Duodenal mucosa (tissue), 2 donors: Measurements from ENCODE around the gene FBXL14.

Experiments used
- H3K27ac ChIP-seq: one replicate; pipeline ENCODE4 v1.7.0; 2013; ENCODE audit warnings: low read depth, low read length
- H3K27me3 ChIP-seq, 2 donors: one replicate each; pipeline ENCODE4 v1.7.0; 2013; ENCODE audit warnings: low read length in 2 of 2, control low read depth in 1 of 2; ENCODE audit not compliant: insufficient read depth in 2 of 2, control insufficient read depth in 1 of 2
- H3K36me3 ChIP-seq, 2 donors: one replicate each; pipeline ENCODE4 v1.7.0; 2013; ENCODE audit warnings: low read length in 2 of 2, control low read depth in 1 of 2; ENCODE audit not compliant: insufficient read depth in 2 of 2, control insufficient read depth in 1 of 2
- H3K4me1 ChIP-seq, 2 donors: one replicate each; pipeline ENCODE4 v1.7.0; 2013; ENCODE audit warnings: low read length in 2 of 2, control low read depth in 1 of 2; ENCODE audit not compliant: insufficient read depth in 2 of 2, control insufficient read depth in 1 of 2
- H3K4me3 ChIP-seq, 2 donors: one replicate each; pipeline ENCODE4 v1.7.0; 2013; ENCODE audit warnings: low read length in 2 of 2, low read depth in 1 of 2
- H3K9ac ChIP-seq, 2 donors: one replicate each; pipeline ENCODE4 v1.7.0; 2013; ENCODE audit warnings: low read length in 2 of 2, low read depth in 1 of 2
- H3K9me3 ChIP-seq, 2 donors: one replicate each; pipeline ENCODE4 v1.7.0; 2013; ENCODE audit warnings: low read length in 2 of 2, control low read depth in 1 of 2; ENCODE audit not compliant: control insufficient read depth in 1 of 2

The FBXL14 gene

DNA sequence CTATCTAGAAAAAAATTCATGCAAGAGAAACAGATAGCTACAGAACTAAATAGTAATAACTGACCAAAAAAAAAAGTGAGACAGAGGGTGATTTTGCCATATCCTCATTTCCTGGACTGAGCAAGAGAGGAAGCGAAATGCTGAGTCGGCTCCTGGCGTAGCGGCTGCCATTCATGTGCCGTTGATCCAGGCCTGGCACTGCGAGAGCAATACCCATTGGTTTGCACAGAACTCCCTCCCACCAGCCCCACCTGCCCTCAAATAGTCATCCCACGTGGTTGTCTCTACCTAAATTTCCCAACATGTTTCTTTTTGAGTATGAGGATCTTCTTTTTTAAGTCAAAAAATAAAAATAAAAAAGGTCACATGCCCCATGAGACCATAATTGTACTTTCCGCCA lies 25.2 kb upstream of the FBXL14 start:
- no peak overlapping the region for H3K4me3 ChIP-seq
- H3K27ac ChIP-seq, result no peak overlapping the region
- H3K4me1 ChIP-seq, result no peaks in the 10 kb centered on the region
- no peaks in the 10 kb centered on the region for H3K36me3 ChIP-seq
- H3K9me3 ChIP-seq, result no peaks in the 10 kb centered on the region
- H3K9ac ChIP-seq, result no peak overlapping the region
- H3K27me3 ChIP-seq, result no peaks in the 10 kb centered on the region

DNA sequence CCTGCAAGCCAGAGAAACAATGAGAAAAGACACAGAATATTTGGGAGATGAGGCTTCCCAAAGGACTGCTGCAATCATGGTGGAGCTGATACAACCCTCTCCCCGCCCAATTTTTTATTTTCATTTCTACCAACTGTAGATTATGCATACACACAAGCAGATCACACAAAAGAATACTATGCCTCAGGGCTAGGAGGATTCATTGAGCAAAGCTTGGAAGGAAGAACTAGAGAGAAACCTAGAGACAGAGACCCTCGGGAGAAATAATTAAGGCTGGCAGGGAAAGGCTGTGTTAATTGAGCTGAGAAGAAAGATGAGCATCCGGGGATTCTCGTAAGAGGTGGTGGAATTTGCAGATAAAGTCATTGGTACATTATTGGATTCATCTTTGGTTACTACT lies 24.8 kb upstream of the FBXL14 start:
- H3K27me3 ChIP-seq, result no peaks in the 10 kb centered on the region
- no peak overlapping the region for H3K9ac ChIP-seq
- no peaks in the 10 kb centered on the region for H3K36me3 ChIP-seq
- H3K4me3 ChIP-seq, result no peak overlapping the region
- no peak overlapping the region for H3K27ac ChIP-seq
- no peaks in the 10 kb centered on the region for H3K4me1 ChIP-seq
- no peaks in the 10 kb centered on the region for H3K9me3 ChIP-seq

- H3K36me3 ChIP-seq, result no peaks in the 10 kb centered on the region
- H3K27ac ChIP-seq, result no peak overlapping the region
- H3K4me3 ChIP-seq, result no peak overlapping the region
- no peaks in the 10 kb centered on the region for H3K27me3 ChIP-seq
- H3K9me3 ChIP-seq, result no peaks in the 10 kb centered on the region
- H3K9ac ChIP-seq, result no peak overlapping the region
- no peaks in the 10 kb centered on the region for H3K4me1 ChIP-seq
Measured at GRCh38 chr12:1618489-1618888, 24.1 kb upstream of the FBXL14 start.

GRCh38 chr12:1616233-1617066 lies 22.1 kb upstream of the FBXL14 start:
- no peaks in the 10 kb centered on the region for H3K9me3 ChIP-seq
- no peak overlapping the region for H3K4me3 ChIP-seq
- H3K36me3 ChIP-seq, result no peaks in the 10 kb centered on the region
- H3K27me3 ChIP-seq, result peaks cover 0 to 2% of the 10 kb centered on the region in 2 donors
- H3K27ac ChIP-seq, result no peak overlapping the region
- no peak overlapping the region for H3K9ac ChIP-seq
- no peaks in the 10 kb centered on the region for H3K4me1 ChIP-seq

GRCh38 chr12:1614360-1614759 lies 20.0 kb upstream of the FBXL14 start:
- Histone ChIP-seq H3K4me1 (no peaks in the 10 kb centered on the region), H3K36me3 (no peaks in the 10 kb centered on the region), H3K27me3 (peaks cover 0 to 2% of the 10 kb centered on the region in 2 donors), H3K9me3 (no peaks in the 10 kb centered on the region), H3K9ac (no peak overlapping the region), H3K4me3 (no peak overlapping the region), H3K27ac (no peak overlapping the region)

GRCh38 chr12:1613860-1614259 lies 19.5 kb upstream of the FBXL14 start:
- Histone ChIP-seq H3K27me3 (peaks cover 0 to 2% of the 10 kb centered on the region in 2 donors), H3K4me1 (no peaks in the 10 kb centered on the region), H3K9me3 (no peaks in the 10 kb centered on the region), H3K9ac (no peak overlapping the region), H3K4me3 (no peak overlapping the region), H3K27ac (no peak overlapping the region), H3K36me3 (no peaks in the 10 kb centered on the region)

GRCh38 chr12:1611803-1612572 lies 17.6 kb upstream of the FBXL14 start:
- no peak overlapping the region for H3K9ac ChIP-seq
- H3K27ac ChIP-seq, result no peak overlapping the region

GRCh38 chr12:1610072-1610643 lies 15.8 kb upstream of the FBXL14 start:
- Histone ChIP-seq H3K27me3 (peaks cover 0 to 2% of the 10 kb centered on the region in 2 donors), H3K27ac (no peak overlapping the region), H3K9ac (no peak overlapping the region), H3K36me3 (no peaks in the 10 kb centered on the region), H3K9me3 (no peaks in the 10 kb centered on the region), H3K4me1 (peaks cover 13 to 16% of the 10 kb centered on the region in 2 donors), H3K4me3 (no peak overlapping the region)

More at GRCh38 chr12:1611803-1612572, 17.6 kb upstream of the FBXL14 start:
- no peak overlapping the region for H3K4me3 ChIP-seq
- H3K27me3 ChIP-seq, result peaks cover 0 to 2% of the 10 kb centered on the region in 2 donors
- no peaks in the 10 kb centered on the region for H3K36me3 ChIP-seq
- no peaks in the 10 kb centered on the region for H3K4me1 ChIP-seq
- no peaks in the 10 kb centered on the region for H3K9me3 ChIP-seq

GRCh38 chr12:1608713-1609119 lies 14.3 kb upstream of the FBXL14 start:
- H3K9me3 ChIP-seq, result no peaks in the 10 kb centered on the region
- peaks cover 0 to 2% of the 10 kb centered on the region in 2 donors for H3K27me3 ChIP-seq
- H3K9ac ChIP-seq, result no peak overlapping the region
- peaks cover 13 to 16% of the 10 kb centered on the region in 2 donors for H3K4me1 ChIP-seq
- no peak overlapping the region for H3K4me3 ChIP-seq
- no peak overlapping the region for H3K27ac ChIP-seq
- no peaks in the 10 kb centered on the region for H3K36me3 ChIP-seq
